ENCODE data around the gene HSPB1. TPM values are rescaled to one million over a fixed set of nuclear protein-coding genes. Genes with fewer than 3 reads are reported as not detected.
"Not testable (repeated sequence)": the region's sequence is repeated elsewhere in the genome, so short reads cannot be mapped to it uniquely, and the experiment has no call there.

Gene HSPB1
- total and polyA plus RNA-seq, 2 donors (not counting 1 experiment from before 2014, with no cell fraction given) = 70.0 to 234 TPM

GRCh38 chr7:76285604-76286374 lies 16.7 kb upstream of the HSPB1 start:
- no peak overlapping the region for H3K27ac ChIP-seq (ENCODE audit: insufficient read depth, low read length)

GRCh38 chr7:76286842-76287403 lies 15.6 kb upstream of the HSPB1 start:
- Histone ChIP-seq H3K4me2 (ENCODE audit: extremely low read depth, insufficient read depth, low read length) (no peak overlapping the region), H3K36me3 (ENCODE audit: control insufficient read depth, insufficient read depth, low read length) (no peaks in the 10 kb centered on the region), H3K4me3 (replicated peaks in 1 of 4; ENCODE audit: control extremely low read depth in 1 of 4, insufficient read depth in 1 of 4, low read depth in 3 of 4, low read length in 4 of 4) (no peak overlapping the region), H3K79me2 (ENCODE audit: control insufficient read depth, insufficient read depth, low read length) (no peaks in the 10 kb centered on the region), H3K27me3 (ENCODE audit: control insufficient read depth, insufficient read depth, low read length) (no peaks in the 10 kb centered on the region), H4K20me1 (ENCODE audit: control insufficient read depth, extremely low read depth, insufficient read depth, low read length) (no peaks in the 10 kb centered on the region), H3K9me3 (ENCODE audit: control insufficient read depth, insufficient read depth, low read depth, low read length) (no peaks in the 10 kb centered on the region), H2AFZ (ENCODE audit: low read length) (no peak overlapping the region), H3K9ac (ENCODE audit: insufficient read depth, low read length) (no peak overlapping the region), H3K27ac (ENCODE audit: insufficient read depth, low read length) (no peak overlapping the region), H3K4me1 (ENCODE audit: control insufficient read depth, extremely low read depth, insufficient read depth, low read length) (peaks cover 7% of the 10 kb centered on the region)
- TF ChIP-seq CTCF (conservative IDR thresholded peaks at IDR 0.05 in 1 of 2, IDR thresholded peaks at IDR 0.05 in 1 of 2; ENCODE audit: low read depth in 1 of 2, low read length in 2 of 2) (no peak), EZH2 (IDR thresholded peaks at IDR 0.05; ENCODE audit: low read length, missing control alignments) (no peak)
- no peak for DNase-seq (ENCODE audit: low read depth in 2 of 2)

More at GRCh38 chr7:76285604-76286374, 16.7 kb upstream of the HSPB1 start:
- Histone ChIP-seq H3K9ac (ENCODE audit: insufficient read depth, low read length) (no peak overlapping the region), H3K9me3 (ENCODE audit: control insufficient read depth, insufficient read depth, low read depth, low read length) (no peaks in the 10 kb centered on the region), H2AFZ (ENCODE audit: low read length) (no peak overlapping the region), H3K4me3 (replicated peaks in 1 of 4; ENCODE audit: control extremely low read depth in 1 of 4, insufficient read depth in 1 of 4, low read depth in 3 of 4, low read length in 4 of 4) (no peak overlapping the region), H3K4me2 (ENCODE audit: extremely low read depth, insufficient read depth, low read length) (no peak overlapping the region), H3K79me2 (ENCODE audit: control insufficient read depth, insufficient read depth, low read length) (no peaks in the 10 kb centered on the region), H4K20me1 (ENCODE audit: control insufficient read depth, extremely low read depth, insufficient read depth, low read length) (no peaks in the 10 kb centered on the region), H3K4me1 (ENCODE audit: control insufficient read depth, extremely low read depth, insufficient read depth, low read length) (peaks cover under 1% of the 10 kb centered on the region), H3K27me3 (ENCODE audit: control insufficient read depth, insufficient read depth, low read length) (peaks cover 3% of the 10 kb centered on the region), H3K36me3 (ENCODE audit: control insufficient read depth, insufficient read depth, low read length) (no peaks in the 10 kb centered on the region)
- DNase-seq (ENCODE audit: low read depth in 2 of 2) = no peak
- no peak for TF ChIP-seq CTCF (conservative IDR thresholded peaks at IDR 0.05 in 1 of 2, IDR thresholded peaks at IDR 0.05 in 1 of 2; ENCODE audit: low read depth in 1 of 2, low read length in 2 of 2)
- no peak for TF ChIP-seq EZH2 (IDR thresholded peaks at IDR 0.05; ENCODE audit: low read length, missing control alignments)

GRCh38 chr7:76290847-76291350 lies 11.6 kb upstream of the HSPB1 start:
- not testable (repeated sequence) for H3K9ac ChIP-seq (ENCODE audit: insufficient read depth, low read length); H3K27me3 ChIP-seq (ENCODE audit: control insufficient read depth, insufficient read depth, low read length); H4K20me1 ChIP-seq (ENCODE audit: control insufficient read depth, extremely low read depth, insufficient read depth, low read length); H3K36me3 ChIP-seq (ENCODE audit: control insufficient read depth, insufficient read depth, low read length); H3K79me2 ChIP-seq (ENCODE audit: control insufficient read depth, insufficient read depth, low read length); H3K4me3 ChIP-seq (replicated peaks in 1 of 4; ENCODE audit: control extremely low read depth in 1 of 4, insufficient read depth in 1 of 4, low read depth in 3 of 4, low read length in 4 of 4); H3K9me3 ChIP-seq (ENCODE audit: control insufficient read depth, insufficient read depth, low read depth, low read length)
- Histone ChIP-seq H3K4me2 (ENCODE audit: extremely low read depth, insufficient read depth, low read length) (peak overlapping the region; percentile 68), H3K27ac (ENCODE audit: insufficient read depth, low read length) (peak overlapping the region; percentile 86), H3K4me1 (ENCODE audit: control insufficient read depth, extremely low read depth, insufficient read depth, low read length) (peaks cover 22% of the 10 kb centered on the region), H2AFZ (ENCODE audit: low read length) (peak overlapping the region; percentile 68)
- peak in 1 of 2 donors; percentile 50 for DNase-seq (ENCODE audit: low read depth in 2 of 2)

All from fibroblast of lung (primary cell).